ENCODE data around the gene VTI1A. TPM values are rescaled to one million over a fixed set of nuclear protein-coding genes. Genes with fewer than 3 reads are reported as not detected.

VTI1A gene
- total and polyA plus RNA-seq, 2 of the 8 experiments (the other 6 are each of a cell fraction or from before 2014, with no cell fraction given): 6.0 to 20.0 TPM

DNA sequence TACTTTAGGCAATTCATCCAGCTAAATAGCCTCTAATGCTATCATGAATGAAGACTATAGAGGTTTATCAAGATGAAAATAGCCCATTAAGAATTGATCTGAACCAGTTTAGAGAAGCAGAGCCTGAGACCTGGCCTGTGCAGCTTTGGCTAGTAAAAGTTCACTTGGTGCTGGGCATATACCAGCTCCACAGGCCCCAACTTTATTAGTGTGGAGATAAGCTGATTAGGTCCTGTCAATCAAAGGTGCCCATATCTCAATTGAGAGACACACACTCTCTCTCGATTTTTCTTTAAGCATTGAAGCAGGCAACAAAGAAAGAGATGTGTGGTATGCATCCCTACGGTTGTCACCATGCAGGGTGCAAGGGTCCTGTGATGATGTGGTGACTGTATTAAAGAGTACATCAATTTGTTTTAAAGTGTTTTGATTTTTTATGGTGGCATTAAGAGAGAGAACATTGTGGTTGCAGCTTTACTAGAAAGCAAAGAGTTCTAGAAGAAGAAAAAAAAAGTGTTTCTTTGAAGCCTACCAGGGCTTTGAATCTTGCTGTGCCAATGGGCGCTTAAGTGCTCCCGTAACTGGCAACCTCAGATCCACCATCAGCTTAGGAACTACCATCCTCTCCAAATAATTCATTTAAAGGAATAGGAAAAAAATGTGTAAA, 111.6 kb downstream of the VTI1A start:
- CTCF ChIA-PET (ENCODE audit: partially characterized antibody): interaction anchor here (0.6 to 1.2 kb wide), 5 partner anchors 9 to 526 kb away, joined by 3 read pairs; no protein-coding TSS in a partner anchor
- no peak overlapping the region for H3K14ac ChIP-seq (ENCODE audit: insufficient read length)
- no peak for FAIRE-seq

More for the DNA sequence above, 111.6 kb downstream of the VTI1A start:
- Histone ChIP-seq H3K18ac (ENCODE audit: extremely low read depth, low read length) (no peak overlapping the region), H3K4me1 (replicated peaks in 1 of 4; ENCODE audit: control insufficient read depth in 3 of 4, insufficient read depth in 4 of 4, low read length in 3 of 4) (peaks cover 0 to 9% (median under 1%) of the 10 kb centered on the region in 4 experiments; a peak in 3 of 7 replicates), H3K4me2 (ENCODE audit: insufficient read depth in 1 of 2, low read depth in 2 of 2, low read length in 2 of 2) (no peak overlapping the region), H4K20me1 (replicated peaks in 1 of 2; ENCODE audit: control insufficient read depth in 1 of 2, insufficient read depth in 2 of 2, low read length in 2 of 2) (no peaks in the 10 kb centered on the region), H2BK15ac (ENCODE audit: low read length) (no peak overlapping the region), H3K27ac (ENCODE audit: low read depth, low read length) (no peak overlapping the region), H3K4me3 (ENCODE audit: extremely low read depth in 1 of 4, insufficient read depth in 2 of 4, low read depth in 3 of 4, low read length in 4 of 4) (no peak overlapping the region), H3K79me2 (ENCODE audit: control insufficient read depth in 1 of 2, insufficient read depth in 2 of 2, low read length in 2 of 2) (no peaks in the 10 kb centered on the region), H3K79me1 (ENCODE audit: low read depth, low read length) (no peaks in the 10 kb centered on the region), H4K91ac (replicated peaks; ENCODE audit: insufficient read length, low read length) (no peak overlapping the region), H2AFZ (ENCODE audit: low read length) (no peak overlapping the region), H2BK20ac (ENCODE audit: low read length) (no peak overlapping the region), H3K56ac (replicated peaks; ENCODE audit: insufficient read length, low read depth, low read length) (no peak overlapping the region), H3K9ac (replicated peaks in 1 of 4; ENCODE audit: extremely low read depth in 1 of 4, low read depth in 3 of 4, low read length in 3 of 4) (no peak overlapping the region), H4K5ac (ENCODE audit: insufficient read length, low read depth, low read length) (no peak overlapping the region), H4K8ac (ENCODE audit: extremely low read depth, insufficient read depth, low read length) (no peak overlapping the region), H2BK5ac (ENCODE audit: low read depth, low read length) (no peak overlapping the region), H3K23ac (ENCODE audit: insufficient read length) (no peak overlapping the region), H3K9me3 (ENCODE audit: insufficient read depth in 2 of 2, low read depth in 1 of 2, low read length in 1 of 2) (no peaks in the 10 kb centered on the region), H3K4ac (replicated peaks; ENCODE audit: insufficient read length, low read depth, low read length) (no peak overlapping the region), H3K27me3 (replicated peaks in 1 of 4; ENCODE audit: control insufficient read depth in 3 of 4, extremely low read depth in 1 of 4, insufficient read depth in 3 of 4, low read length in 3 of 4) (no peaks in the 10 kb centered on the region), H2BK120ac (replicated peaks; ENCODE audit: low read depth, low read length) (no peak overlapping the region), H3K23me2 (ENCODE audit: low read depth, low read length) (no peaks in the 10 kb centered on the region), H2BK12ac (ENCODE audit: low read depth, low read length) (no peak overlapping the region), H2AK5ac (ENCODE audit: low read depth, low read length) (no peak overlapping the region), H3K36me3 (ENCODE audit: control insufficient read depth in 2 of 4, insufficient read depth in 4 of 4, low read length in 3 of 4) (no peaks in the 10 kb centered on the region)
- no peak for TF ChIP-seq PHF8 (conservative IDR thresholded peaks at IDR 0.05; ENCODE audit: low read depth, low read length)
- TF ChIP-seq POLR2A (IDR thresholded peaks at IDR 0.05; ENCODE audit: control extremely low read depth in 1 of 2, low read depth in 2 of 2, low read length in 2 of 2): no peak
- TF ChIP-seq HDAC2 (IDR thresholded peaks at IDR 0.05; ENCODE audit: borderline replicate concordance in 1 of 2, low read depth in 2 of 2, low read length in 2 of 2): no peak
- TF ChIP-seq, protein P1, sequence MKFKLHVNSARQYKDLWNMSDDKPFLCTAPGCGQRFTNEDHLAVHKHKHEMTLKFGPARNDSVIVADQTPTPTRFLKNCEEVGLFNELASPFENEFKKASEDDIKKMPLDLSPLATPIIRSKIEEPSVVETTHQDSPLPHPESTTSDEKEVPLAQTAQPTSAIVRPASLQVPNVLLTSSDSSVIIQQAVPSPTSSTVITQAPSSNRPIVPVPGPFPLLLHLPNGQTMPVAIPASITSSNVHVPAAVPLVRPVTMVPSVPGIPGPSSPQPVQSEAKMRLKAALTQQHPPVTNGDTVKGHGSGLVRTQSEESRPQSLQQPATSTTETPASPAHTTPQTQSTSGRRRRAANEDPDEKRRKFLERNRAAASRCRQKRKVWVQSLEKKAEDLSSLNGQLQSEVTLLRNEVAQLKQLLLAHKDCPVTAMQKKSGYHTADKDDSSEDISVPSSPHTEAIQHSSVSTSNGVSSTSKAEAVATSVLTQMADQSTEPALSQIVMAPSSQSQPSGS (IDR thresholded peaks at IDR 0.05; ENCODE audit: low read length): no peak
- TF ChIP-seq TEAD4 (IDR thresholded peaks at IDR 0.05; ENCODE audit: low read depth, low read length): no peak
- TF ChIP-seq YY1 (IDR thresholded peaks at IDR 0.05; ENCODE audit: low read depth, low read length): no peak
- no peak for TF ChIP-seq BACH1 (IDR thresholded peaks at IDR 0.05; ENCODE audit: low read length)
- no peak for TF ChIP-seq CEBPB (IDR thresholded peaks at IDR 0.05; ENCODE audit: low read depth, low read length)
- POLR2A ChIA-PET (ENCODE audit: partially characterized antibody): interaction anchor here (0.6 to 1.0 kb wide), 4 partner anchors 11 to 569 kb away, joined by 3 read pairs; no protein-coding TSS in a partner anchor
- no peak for DNase-seq (ENCODE audit: low read depth in 1 of 2, low spot score in 2 of 2)
- 85% methylated on average over 4 of the region's 4 CpGs; no CpG with 5 or more reads in 1 of the 2 experiments for WGBS, 2 experiments (ENCODE audit: extremely low coverage in 1 of 2, insufficient coverage in 1 of 2, insufficient read length in 1 of 2, insufficient replicate concordance in 2 of 2, low coverage in 1 of 2, low lambda C conversion rate in 2 of 2, missing lambda C conversion rate in 1 of 2)
